Stomach (tissue), 9 donors: ENCODE results near the gene MYO3B. TPM values are rescaled to one million over a fixed set of nuclear protein-coding genes. Genes with fewer than 3 reads are reported as not detected.
"Not testable (repeated sequence)": the region's sequence is repeated elsewhere in the genome, so short reads cannot be mapped to it uniquely, and the experiment has no call there.

Experiments
- DNase-seq, 2 donors: peaks; one replicate each; pipeline versions ENCODE4 v3.0.0 to v3.0.0-alpha.2; 2013 to 2019
- H3K27ac ChIP-seq, 5 donors: fragments of 200-600 bp in 4 of 5; sonication (generic) in 4 of 5; one replicate each; pipeline ENCODE4 v1.5.1; 2013 to 2019; ENCODE audit warnings: mild to moderate bottlenecking in 1 of 5, moderate library complexity in 1 of 5
- H3K27me3 ChIP-seq, 3 donors: fragments of 200-600 bp; sonication (generic); one replicate each; pipeline ENCODE4 v1.5.1; 2017 to 2019; ENCODE audit warnings: mixed run types in 1 of 3
- H3K36me3 ChIP-seq, 4 donors: fragments of 200-600 bp; sonication (generic); 1 replicate in 3 of 4; 2 replicates in 1 of 4; pipeline ENCODE4 v1.5.1; 2016 to 2019
- H3K4me1 ChIP-seq, 4 donors: fragments of 200-600 bp; sonication (generic); one replicate each; pipeline ENCODE4 v1.5.1; 2016 to 2019
- H3K4me3 ChIP-seq, 4 donors: fragments of 200-600 bp; sonication (generic) in 3 of 4; one replicate each; pipeline ENCODE4 v1.5.1; 2016 to 2019; ENCODE audit warnings: mild to moderate bottlenecking in 1 of 4
- H3K9me3 ChIP-seq, 4 donors: fragments of 200-600 bp; sonication (generic); one replicate each; pipeline ENCODE4 v1.5.1; 2016 to 2019
- CTCF ChIP-seq, 7 experiments: fragments of 450-650 bp in 4 of 7; fragments of 200-600 bp in 3 of 7; sonication (generic) in 3 of 7; IDR thresholded peaks; one replicate each; pipeline ENCODE4 v1.5.1; 2016 to 2019; ENCODE audit warnings: antibody characterized with exemption in 7 of 7, control low read depth in 2 of 7, mild to moderate bottlenecking in 1 of 7
- EP300 ChIP-seq: sonication (generic); formaldehyde crosslinking; IDR thresholded peaks from one replicate; pipeline ENCODE4 v1.6.1; 2017; ENCODE audit warnings: antibody characterized with exemption
- POLR2A ChIP-seq, 4 donors: fragments of 450-650 bp; IDR thresholded peaks; one replicate each; pipeline ENCODE4 v1.6.1; 2016; ENCODE audit warnings: antibody characterized with exemption in 4 of 4, control low read depth in 2 of 4, mild to moderate bottlenecking in 1 of 4, moderate library complexity in 1 of 4
- POLR2AphosphoS5 ChIP-seq, 3 donors: sonication (generic); formaldehyde crosslinking; IDR thresholded peaks; one replicate each; pipeline ENCODE4 v1.6.1; 2016; ENCODE audit warnings: antibody characterized with exemption in 3 of 3
- WGBS, 5 donors: extraction: QIAGEN DNeasy Blood & Tissue Kit in 3 of 5; methylation state at CpG; one replicate each; pipeline versions ENCODE4 v1.1.5 to v1.1.7; 2013 to 2018; 5-methylcytosine and 5-hydroxymethylcytosine counted together
- intact Hi-C: fragments of 100-400 bp; cut with DNase I; formaldehyde crosslinking; loops from one replicate; pipeline ENCODE4 v1.15.1; 2023; ENCODE audit warnings: low total_unique reads
- polyA plus RNA-seq, 3 donors: library from polyadenylated mRNA; stranded (reverse); fragments of 200-250 nt; gene quantifications; one replicate each; pipeline ENCODE4 v1.2.3, GENCODE V29; 2013
- total RNA-seq, 5 donors: library from RNA; depleted of rRNA; stranded (reverse); fragments of >200 nt; gene quantifications; one replicate each; pipeline versions ENCODE4 v1.1.0 to v1.2.3, GENCODE V29; 2014 to 2016
- donor health status: healthy with polysubstance abuse.
- donor health status: Bipolar disorder and iron deficiency.
- donor health status: healthy.

MYO3B gene
- total and polyA plus RNA-seq, 8 donors, result 0.05 to 0.37 TPM; not detected in 6

DNA sequence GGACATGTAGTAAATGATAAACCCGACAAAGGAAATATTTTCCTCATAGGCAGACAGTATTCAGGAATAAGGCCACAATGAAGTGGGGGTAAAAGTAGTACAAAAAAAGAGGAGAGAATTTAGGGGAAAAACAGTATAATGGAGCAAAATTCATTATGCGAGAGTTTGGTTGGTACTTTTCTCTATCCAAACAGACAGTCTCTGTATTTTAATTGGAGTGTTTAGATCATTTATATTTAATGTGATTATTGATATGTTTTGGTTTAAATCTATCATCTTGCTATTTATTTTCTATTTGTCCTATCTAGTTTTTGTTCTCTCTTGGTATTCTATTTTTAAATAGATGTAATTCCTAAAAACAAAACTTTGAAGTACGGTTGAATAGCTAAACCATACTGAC lies 366.9 kb downstream of the MYO3B start:
- TF ChIP-seq POLR2AphosphoS5 (IDR thresholded peaks at IDR 0.05), result no peak
- TF ChIP-seq CTCF (IDR thresholded peaks at IDR 0.05), result no peak
- no peak for TF ChIP-seq POLR2A (IDR thresholded peaks at IDR 0.05)
- TF ChIP-seq EP300, result no peak
- no peaks in the 10 kb centered on the region for H3K4me1 ChIP-seq
- H3K4me3 ChIP-seq, result no peak overlapping the region
- H3K9me3 ChIP-seq, result peaks cover 0 to 15% (median 7%) of the 10 kb centered on the region in 4 donors
- no peaks in the 10 kb centered on the region for H3K27me3 ChIP-seq
- no peak for DNase-seq
- H3K36me3 ChIP-seq, result no peaks in the 10 kb centered on the region
- WGBS, 5 donors, result 92 to 97% (median 97%) methylated on average over 3 of the region's 3 CpGs
- intact Hi-C loops, result no loop called here
- no peak overlapping the region for H3K27ac ChIP-seq

- DNase-seq, result no peak
- H3K4me3 ChIP-seq, result no peak overlapping the region
- WGBS, 5 donors, result 81 to 92% (median 88%) methylated on average over 2 of the region's 2 CpGs
- intact Hi-C loops, result no loop called here
- no peaks in the 10 kb centered on the region for H3K27me3 ChIP-seq
- H3K27ac ChIP-seq, result no peak overlapping the region
- no peaks in the 10 kb centered on the region for H3K4me1 ChIP-seq
- H3K9me3 ChIP-seq, result peaks cover 5 to 32% (median 20%) of the 10 kb centered on the region in 4 donors
- TF ChIP-seq POLR2A (IDR thresholded peaks at IDR 0.05) (no peak), EP300 (no peak), POLR2AphosphoS5 (IDR thresholded peaks at IDR 0.05) (no peak), CTCF (IDR thresholded peaks at IDR 0.05) (no peak)
- no peaks in the 10 kb centered on the region for H3K36me3 ChIP-seq
Measured at GRCh38 chr2:170548304-170548703, 370.4 kb downstream of the MYO3B start.

DNA sequence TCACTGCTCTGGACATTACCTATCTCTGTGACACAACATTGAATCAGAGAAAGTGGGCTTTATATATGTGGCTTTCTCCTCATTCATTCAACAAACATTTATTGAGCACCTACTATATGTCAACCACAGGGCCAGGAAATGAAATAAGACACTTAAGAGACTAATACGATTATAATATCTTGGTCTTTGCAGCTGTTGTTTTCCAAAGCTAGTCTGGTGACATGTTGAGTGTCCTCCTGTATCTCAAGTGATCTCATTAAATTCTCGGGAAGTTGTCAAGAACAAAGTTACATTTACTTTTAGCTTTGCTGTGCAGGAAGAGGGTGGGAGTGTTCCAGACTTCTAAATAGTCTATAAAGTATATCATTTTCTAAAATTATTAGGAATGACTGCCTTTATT lies 372.6 kb downstream of the MYO3B start:
- no peak overlapping the region for H3K27ac ChIP-seq
- H3K27me3 ChIP-seq, result no peaks in the 10 kb centered on the region
- no peak for DNase-seq
- H3K9me3 ChIP-seq, result peaks cover 5 to 17% (median 14%) of the 10 kb centered on the region in 4 donors
- no peak for TF ChIP-seq EP300
- TF ChIP-seq CTCF (IDR thresholded peaks at IDR 0.05), result no peak
- no peak for TF ChIP-seq POLR2AphosphoS5 (IDR thresholded peaks at IDR 0.05)
- no peak for TF ChIP-seq POLR2A (IDR thresholded peaks at IDR 0.05)
- peaks cover 0 to 8% (median 4%) of the 10 kb centered on the region in 4 donors for H3K4me1 ChIP-seq
- H3K36me3 ChIP-seq, result no peaks in the 10 kb centered on the region
- H3K4me3 ChIP-seq, result no peak overlapping the region
- intact Hi-C loops, result no loop called here
- WGBS, 5 donors, result 83 to 94% (median 85%) methylated on average over 2 of the region's 2 CpGs

GRCh38 chr2:170551899-170552298 lies 374.0 kb downstream of the MYO3B start:
- intact Hi-C loops, DNase-seq, H3K36me3 ChIP-seq, H3K27me3 ChIP-seq, H3K4me3 ChIP-seq, H3K4me1 ChIP-seq, H3K27ac ChIP-seq: not testable (repeated sequence)
- peaks cover 5 to 17% (median 14%) of the 10 kb centered on the region in 4 donors for H3K9me3 ChIP-seq

DNA sequence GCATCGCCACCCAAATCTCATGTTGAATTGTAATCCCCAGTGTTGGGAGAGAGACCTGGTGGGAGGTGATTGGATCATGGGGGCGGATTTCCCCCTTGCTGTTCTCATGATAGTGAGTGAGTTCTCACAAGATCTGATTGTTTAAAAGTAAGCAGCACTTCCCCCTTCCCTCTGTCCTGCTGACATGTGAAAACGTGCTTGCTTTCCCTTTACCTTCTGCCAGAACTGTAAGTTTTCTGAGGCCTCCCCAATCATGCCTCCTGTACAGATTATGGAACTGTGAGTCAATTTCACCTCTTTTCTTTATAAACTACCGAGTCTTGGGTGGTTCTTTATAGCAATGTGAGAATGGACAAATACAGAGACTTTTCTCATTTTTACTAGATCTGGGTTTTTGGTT lies 375.8 kb downstream of the MYO3B start:
- intact Hi-C loops, result no loop called here

More for the DNA sequence above, 375.8 kb downstream of the MYO3B start:
- Histone ChIP-seq H3K27me3 (no peaks in the 10 kb centered on the region), H3K4me3 (no peak overlapping the region), H3K36me3 (no peaks in the 10 kb centered on the region), H3K4me1 (peaks cover 0 to 8% (median 4%) of the 10 kb centered on the region in 4 donors), H3K9me3 (peaks cover 5 to 17% (median 14%) of the 10 kb centered on the region in 4 donors), H3K27ac (no peak overlapping the region)
- no peak for DNase-seq
- TF ChIP-seq POLR2A (IDR thresholded peaks at IDR 0.05), result no peak
- no peak for TF ChIP-seq EP300
- TF ChIP-seq CTCF (IDR thresholded peaks at IDR 0.05), result no peak
- TF ChIP-seq POLR2AphosphoS5 (IDR thresholded peaks at IDR 0.05), result no peak
- WGBS, 5 donors, result 68 to 79% (median 75%) methylated on average over 4 of the region's 4 CpGs
